GM04503 (cell line): Measurements from ENCODE around the gene THRAP3.

Experiments used
- DNase-seq: peaks from one replicate; pipeline ENCODE4 v3.0.0-alpha.2; 2012; ENCODE audit warnings: low read depth

Gene THRAP3

DNA sequence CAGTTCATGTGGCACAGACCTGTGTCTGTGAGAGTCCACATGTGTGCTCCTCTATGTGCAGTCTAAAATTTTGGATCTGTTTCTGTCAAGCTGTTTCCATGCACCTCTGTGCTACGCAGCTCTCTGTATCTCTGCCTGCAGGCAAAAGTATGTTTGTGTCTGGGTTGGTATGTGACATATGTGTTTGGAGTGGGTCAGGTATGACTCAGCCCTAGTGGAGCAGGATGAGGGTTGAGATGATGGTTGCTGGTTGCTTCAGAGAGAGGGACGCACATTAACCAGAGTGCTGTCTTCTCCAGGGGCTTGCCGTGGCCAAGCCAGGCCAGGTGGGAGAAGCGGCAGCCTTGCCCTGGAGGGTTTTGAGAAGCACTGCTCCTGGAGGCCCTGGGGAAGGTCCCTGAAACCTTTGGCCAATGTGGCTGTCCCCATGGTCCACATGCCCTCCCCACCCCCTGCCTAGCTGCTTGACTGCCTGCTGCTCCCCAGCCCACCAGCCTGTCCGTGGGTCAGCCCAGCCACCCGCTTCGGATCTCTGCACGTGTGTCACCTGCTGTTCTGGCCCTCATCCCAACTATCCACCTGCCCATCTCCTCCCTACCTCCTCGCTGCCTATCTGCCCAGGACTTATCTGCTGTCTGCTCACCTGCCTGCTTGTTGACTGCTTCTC, 103.3 kb downstream of the THRAP3 start:
- no peak for DNase-seq

DNA sequence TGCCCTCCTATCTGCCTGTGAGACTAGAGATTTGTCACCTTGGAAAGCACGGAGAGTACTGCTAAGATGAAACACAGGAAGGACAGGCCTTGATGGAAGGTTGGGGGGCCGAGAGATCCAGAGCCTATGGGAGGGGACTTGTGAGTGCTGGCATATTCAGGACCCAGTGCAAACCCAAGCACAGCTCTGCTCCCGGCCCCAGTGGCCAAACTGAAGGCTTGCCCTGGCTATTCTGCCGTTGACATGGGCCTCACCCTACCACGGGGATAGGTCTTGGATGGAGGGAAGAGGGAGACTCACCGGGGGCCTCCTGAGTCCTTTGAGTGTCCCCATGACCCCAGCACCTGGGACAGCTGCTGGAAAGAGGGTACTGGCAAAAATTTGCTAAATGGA, 103.8 kb downstream of the THRAP3 start:
- no peak for DNase-seq

DNA sequence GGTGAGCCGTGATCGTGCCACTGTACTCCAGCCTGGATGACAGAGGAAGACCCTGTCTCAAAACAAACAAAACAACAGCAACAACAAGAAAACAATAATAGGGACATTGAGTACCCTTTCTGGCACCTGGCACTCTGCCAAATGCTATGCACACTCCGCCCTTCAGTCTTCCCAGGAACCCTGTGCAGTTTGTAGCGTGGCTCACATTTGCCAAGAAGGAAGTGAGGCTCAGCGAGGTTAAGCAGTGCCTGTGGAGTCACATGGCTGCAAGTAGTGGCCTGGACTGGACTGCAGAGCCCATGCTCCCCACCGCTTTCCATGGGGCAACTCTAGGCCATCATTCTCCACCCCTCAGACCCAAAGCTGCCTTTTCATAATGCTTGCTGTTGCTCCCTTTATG, 104.5 kb downstream of the THRAP3 start:
- DNase-seq, result no peak

DNA sequence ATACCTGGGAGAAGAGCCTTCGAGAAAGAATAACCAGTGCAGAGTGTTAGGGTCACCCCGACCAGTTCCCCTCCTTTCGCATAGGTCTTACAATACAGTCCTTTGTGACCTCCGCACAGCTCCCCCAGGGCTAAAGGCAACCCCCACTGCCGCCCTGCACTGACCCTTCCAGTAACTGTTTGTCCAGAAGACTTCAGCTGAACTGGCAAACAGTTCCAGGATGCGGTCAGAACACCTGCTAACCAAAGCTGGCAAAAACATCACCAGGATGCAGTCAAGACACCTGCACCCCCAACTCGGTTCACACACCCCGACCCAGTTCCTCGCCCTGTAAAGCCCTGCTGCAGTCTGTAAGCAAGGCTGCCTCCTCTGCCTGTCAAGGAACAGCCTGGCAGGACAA, 105.6 kb downstream of the THRAP3 start:
- DNase-seq, result no peak

DNA sequence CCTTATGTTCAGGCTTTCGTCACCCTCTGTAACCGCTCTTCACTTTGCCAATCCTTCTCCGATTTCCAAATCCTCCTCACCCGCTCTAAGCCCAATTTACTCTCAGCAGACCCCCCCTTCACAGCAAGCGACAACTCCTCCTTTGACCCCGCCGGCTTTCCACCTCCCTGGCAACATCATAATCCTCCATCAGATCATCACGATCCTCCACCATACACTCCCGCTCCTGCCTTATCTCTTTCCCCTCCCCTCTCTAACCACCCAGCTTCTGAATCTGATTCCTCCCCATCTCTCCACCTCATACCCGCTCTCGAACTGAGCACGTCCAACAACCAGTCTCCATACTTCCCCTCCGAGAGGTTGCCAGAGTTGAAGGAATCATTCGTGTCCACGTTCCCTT, 106.7 kb downstream of the THRAP3 start:
- no peak for DNase-seq

DNA sequence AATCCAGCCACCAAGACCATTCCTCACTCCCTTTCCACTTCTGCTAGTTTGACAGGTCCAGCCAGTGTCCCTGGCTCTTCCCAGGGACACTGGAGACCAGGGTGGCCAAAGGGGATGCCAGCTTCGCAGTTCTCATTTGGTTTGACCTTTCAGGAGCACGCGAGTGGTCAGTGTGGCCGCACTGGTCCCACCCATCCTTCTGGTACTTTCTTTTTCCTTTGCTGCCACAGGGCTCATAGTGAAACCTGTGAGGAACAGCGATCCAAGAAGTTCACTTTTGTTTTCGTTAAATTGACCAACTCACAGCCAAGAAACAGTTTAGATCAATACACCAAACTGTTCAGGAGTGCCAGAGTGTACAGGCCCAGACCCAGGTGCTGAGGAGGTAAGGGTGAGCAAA, 113.6 kb downstream of the THRAP3 start:
- no peak for DNase-seq

DNA sequence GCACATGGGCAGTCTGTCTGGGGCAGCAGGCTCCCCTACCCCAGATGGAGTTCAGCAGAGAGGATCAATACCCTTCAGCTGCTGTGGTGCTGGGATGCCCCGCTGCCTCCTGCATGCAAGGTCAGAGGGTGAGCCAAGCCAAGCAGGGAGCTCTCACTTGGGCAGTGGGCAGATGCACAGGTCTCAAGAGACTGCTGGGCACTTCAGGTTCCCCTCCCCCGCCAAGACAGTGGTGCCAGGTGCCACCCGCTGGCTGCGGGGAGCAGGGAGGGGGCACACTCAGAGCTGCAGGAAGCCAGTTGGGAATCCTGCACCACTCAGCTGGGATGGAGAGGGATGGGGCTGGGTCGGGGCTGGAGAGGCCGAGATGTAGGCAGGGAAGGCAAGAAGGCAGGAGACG, 115.0 kb downstream of the THRAP3 start:
- DNase-seq, result no peak

DNA sequence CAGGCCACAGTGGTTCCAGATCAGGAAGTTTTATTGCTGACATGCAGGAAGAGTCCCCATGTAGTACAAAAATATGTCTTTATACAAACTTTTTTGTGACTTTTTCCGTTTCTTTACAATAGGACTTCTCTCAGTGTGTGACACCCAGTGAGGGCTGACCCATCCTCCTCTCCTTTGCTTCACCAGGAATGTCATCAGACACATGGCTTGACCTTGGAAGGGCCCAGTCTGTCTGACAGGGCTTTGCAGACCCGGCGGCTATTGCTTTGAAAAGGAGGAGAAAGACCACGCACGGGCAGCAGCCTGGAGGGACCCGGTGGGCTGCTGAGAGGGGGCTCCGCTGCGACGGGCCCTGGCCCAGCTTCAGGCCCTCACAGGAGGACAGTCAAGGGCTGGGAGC, 115.4 kb downstream of the THRAP3 start:
- no peak for DNase-seq

DNA sequence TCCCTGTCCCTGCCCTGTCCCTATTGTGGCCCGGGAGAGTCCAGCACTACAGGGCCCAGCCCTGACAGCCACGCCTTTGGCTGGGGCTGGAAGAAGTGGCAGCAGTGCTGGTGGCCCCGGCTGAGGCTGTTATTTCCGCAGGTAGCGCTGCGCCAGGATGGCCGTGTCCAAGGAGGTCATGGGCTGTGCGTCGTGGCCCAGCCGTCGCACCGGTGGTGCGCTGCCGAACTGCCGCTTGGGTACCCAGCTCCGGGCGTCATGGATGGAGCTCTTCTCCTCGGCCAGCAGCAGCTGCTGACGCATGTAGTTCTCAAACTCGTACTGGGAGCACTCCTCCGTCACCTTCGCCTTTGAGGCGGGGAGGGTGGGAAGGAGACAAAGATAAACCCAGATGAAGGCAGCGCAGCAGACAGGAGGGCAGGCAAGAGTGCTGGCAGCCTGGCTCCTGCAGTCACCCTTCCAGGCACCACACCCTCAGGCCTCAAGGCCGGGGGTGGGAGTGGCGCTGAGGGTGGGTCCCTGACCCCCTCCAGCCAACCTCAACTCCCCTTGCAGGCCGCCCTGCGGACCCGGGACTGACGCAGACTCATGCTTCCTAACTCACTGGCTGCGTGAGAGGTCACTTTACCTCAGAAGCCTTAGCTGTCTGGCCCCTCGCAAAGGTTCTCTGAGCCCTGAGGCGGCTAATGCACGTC, 117.5 kb downstream of the THRAP3 start:
- DNase-seq, result no peak

DNA sequence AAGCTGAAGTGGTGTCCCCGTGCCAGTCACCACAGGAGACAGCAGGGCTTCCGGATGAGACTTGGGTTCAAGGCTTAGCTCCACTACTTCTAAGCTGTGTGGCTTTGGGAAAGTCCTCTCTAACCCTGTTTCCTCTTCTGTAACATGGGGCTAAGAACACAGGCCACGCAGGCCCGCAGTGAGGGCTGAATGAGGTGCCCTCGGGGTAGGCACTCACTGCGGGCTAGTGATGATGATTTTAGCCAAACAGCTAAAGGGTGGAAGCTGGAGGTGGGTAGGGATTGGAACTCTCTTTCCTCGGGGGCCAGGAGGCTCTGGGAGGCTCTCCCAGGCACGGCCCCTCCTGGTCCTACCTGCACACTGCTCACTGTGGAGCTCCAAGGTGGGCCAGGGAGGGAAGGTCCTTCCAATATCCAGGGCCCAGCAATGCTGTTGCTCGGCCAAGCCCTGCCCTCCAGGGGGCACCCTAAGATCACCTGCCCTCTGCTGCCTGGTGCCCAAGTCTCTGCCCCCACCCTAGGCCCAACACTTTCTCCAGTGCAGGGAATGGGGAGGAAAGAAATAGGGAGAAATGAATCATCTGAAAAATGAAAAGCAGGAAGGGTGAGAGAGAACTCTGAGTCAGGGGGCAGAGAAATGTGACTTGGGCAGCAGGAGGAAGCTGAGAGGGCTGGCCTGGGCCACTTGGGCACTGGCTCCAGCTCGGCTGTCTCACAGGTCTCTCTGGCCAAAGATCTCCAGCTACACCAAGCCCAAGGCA, 118.4 kb downstream of the THRAP3 start:
- no peak for DNase-seq

DNA sequence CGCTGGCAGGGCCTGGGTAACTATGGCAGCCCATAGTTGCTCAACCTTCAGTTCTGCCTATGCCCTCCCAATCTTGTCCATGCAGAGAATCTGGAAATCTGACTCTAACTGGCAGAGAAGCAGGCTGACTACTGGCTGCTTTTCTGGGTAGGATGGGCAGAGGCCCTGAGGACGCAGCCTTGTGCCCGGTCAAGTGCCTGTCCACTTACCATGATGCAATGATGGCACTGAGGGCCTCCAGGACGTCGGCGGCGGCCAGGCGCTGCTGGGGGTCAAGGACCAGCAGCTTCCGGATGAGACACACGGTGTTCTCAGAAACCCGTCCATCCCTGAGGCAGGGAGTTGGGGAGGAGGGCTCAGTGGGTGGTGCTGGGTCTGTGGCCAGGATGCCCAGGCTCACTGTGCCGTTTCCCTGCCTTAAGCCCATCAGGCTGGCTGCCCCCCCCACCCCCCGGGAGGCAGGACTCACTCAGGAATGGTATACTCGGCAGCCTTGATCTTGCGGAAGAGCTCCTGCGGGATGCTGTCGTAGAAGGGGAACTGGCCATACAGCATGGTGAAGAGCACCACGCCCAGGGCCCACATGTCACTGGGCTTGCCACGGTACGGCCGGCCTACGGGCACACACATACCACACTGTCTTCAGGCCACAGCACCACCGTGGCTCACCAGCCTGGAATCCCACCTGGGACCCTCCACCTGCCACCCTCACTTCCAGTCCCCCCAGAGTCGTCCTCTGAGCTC, 119.6 kb downstream of the THRAP3 start:
- DNase-seq, result no peak

DNA sequence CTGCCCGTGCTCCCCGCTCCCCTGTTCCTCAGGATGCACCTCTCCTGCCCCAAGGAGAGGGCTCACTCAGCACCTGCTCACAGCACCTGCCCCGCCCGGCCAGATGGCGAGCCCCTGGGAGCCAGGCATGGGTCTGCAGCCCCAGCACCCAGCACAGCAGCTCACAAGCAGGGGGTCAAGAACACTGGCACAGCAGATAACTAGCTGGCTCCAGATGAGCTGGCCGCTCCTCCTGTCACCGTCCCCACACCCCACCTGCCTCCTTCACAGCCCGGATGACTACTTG, 120.1 kb downstream of the THRAP3 start:
- DNase-seq, result no peak

DNA sequence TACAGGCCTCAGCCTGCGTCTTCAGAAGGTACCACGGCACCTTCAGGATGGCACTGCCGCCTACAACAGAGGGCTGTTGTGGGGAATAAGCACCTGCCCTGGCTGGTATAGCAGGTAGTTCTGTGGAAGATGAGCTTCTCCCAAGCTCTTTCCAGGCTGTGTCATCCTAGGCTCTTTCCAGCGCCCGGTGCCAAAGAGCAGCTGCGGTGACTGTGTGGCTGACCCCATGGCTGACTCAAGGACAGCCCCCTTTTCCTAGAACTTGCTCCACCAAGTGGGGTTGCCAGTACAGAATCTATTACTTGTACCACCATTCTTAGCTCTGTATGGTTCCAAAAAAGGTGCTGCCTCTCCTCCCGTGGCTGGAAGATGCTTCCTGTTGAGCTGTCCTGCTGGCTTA, 121.1 kb downstream of the THRAP3 start:
- DNase-seq, result no peak

DNA sequence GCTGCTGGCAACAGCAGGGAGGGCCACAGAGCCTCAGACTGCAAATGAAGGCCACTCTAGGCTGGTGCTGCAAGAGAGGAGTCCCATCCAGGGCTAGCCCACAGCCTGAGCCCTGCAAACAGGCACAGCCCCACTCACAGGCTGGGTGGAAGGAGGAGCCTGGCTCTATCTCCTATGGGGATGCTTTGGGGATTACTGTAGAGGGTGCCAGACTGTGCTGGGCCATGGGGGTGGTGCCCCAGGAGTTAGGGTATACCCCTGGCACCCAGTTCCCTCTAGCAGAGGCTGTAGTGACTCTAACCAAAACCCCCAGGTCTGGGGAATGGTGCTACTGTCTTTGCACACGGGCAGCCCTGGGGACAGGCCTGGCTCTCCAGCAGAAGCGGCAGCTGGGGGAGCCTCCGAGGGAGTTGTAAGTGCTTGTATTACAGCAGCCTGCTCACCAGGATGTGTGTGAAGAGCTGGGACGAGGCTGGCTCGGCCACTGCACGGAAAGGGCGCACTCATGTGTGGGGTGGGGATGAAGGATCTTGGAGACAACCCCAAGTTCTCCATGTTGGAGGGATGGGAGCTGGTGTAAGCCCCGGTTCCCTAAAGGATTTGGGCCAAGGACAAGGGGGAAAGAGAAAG, 122.6 kb downstream of the THRAP3 start:
- no peak for DNase-seq

DNA sequence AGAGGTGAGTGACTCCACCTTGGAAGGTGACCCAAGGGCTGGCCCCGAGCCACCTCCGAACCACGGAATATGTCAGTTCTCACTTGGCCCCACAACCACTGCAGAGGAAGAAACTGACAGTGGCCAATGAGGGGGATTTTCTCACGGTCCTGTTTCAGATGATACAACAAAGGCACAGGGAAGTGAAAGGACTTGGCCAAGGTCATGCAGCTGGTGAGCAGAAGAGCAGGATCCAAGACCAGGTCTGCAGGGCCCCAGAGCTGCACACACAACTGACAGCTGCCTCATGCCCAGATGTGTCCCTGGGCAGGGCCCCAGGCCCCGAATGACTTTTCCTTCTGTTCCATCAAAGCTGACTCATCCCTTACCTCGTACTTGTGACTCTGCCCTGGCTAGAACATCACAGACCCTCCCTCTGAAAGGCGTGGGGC, 125.0 kb downstream of the THRAP3 start:
- no peak for DNase-seq

DNA sequence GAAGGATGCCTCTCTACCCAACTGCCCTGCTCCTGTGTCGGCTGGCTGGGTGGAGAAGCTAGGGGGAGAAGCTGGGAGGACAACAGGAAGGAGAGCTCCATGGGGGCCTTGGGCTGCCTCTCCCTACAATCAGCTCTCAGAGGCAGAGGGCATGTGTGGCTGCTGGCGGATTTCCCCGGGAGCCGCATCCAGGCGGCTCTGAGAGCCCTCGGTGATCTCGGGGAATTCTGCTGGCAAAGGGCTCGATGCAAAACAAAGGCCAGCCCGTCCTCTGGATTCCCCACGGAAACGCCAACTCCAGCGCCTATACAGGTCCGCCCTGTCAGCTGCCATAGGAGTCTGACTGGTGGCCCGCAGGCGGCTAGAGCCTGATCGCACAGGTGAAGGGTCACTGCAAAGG, 125.6 kb downstream of the THRAP3 start:
- no peak for DNase-seq

DNA sequence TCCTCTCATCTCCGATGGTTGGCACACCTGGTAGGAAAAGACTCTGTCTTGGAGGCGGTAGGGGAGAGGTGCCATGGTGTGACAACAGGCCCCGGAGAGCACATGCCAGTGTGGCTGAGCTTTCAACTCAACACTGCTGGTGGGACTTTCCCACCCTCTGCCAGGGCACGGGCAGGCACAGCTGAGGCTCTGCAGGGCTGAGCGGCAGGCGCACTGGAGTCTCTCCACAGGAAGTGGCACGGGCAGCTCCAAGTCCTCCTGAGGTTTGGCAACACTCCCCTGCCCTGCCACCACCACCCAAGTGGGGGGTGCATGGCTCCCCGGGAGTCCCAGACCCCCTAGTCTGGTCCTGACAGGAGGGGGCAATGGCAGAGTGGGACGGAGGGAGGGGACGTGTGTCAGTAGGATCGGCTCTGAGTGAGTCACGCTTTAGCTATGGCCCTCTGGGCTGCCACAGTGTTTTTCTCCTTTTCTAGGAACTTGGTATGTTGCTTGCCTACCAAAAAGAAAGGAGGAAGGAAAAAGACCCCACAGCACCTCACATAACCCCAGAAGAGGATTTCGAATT, 126.5 kb downstream of the THRAP3 start:
- no peak for DNase-seq

DNA sequence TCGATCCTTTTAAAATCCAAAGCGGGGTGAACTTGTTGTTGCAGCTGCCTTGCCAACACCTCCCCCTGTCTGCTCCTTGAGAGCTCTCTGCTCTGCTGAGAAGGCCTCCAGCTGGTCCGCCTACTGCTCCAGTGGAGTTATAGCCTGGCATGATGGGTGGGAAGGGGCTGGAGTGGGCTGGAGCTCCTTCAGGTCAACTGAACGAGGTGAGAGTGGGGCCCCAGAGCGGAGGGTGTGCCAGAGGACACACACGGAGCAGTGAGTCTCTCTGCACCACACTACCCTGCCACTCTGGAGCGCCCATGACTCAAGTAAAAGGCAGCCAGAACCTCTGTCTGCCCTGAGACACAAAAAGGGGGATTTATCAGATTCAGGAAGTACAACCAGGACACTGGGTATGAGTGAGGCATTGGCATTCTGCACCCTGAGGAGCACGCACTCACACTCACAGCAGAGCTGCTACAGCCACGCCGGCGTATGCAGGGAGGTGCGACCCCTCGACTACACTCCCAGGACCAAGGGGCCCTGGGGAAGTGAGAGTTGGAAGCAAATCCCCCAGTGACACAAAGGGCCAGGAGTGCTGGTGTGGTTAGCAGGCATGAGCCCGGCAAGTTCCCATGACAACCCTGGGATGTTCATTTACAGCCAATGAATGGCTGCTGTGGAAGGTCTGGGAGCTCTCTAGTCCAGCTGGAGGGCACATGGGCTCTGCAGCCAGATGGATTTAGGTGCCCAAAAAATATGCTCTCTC, 127.2 kb downstream of the THRAP3 start:
- peak; percentile 77 for DNase-seq

DNA sequence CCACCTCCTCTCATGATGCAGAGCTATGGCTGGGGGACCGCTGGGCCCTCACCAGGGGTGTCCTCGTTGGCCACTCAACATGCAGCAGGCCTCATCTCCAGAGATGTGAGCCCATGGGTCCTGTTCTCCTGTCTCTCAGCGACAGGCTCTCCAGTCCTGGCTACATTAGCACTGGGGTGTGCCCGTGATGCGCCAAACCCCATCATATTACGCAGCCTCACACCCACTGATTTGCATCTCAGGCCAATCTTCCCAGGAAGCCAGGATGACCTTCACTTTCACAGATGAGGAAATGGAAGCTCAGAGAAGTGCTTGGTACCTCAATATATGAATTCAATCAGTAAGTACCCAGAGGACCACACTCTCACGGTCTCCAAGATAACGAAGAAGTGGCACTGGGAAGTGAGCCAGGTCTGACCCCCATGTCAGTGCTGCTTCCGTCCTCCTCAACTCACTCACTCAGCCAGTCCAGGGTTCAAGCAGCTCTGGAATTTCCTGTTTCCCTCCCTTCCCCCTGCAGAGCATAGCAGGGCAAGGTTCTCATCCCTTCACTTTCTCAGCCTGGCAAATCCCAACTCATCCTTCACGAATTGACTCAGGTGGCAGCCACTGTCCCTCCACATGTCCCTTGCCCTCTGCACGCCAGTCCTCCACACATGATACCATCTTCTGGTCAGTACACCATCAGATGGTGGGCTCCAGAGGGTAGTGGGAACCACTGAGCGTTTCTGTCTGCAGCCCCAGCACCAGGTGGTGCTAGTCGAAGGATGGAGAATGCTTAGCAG, 128.1 kb downstream of the THRAP3 start:
- no peak for DNase-seq
